OCI-LY3 (cell line): ENCODE data around the gene TNFRSF8.

Source experiments
- EZH2phosphoT487 ChIP-seq: fragments of 200-600 bp; shearing (Covaris generic); IDR thresholded peaks from 2 replicates; pipeline ENCODE4 v1.6.1; 2018; ENCODE audit warnings: antibody characterized with exemption, mixed run types, low read depth
- TF ChIP-seq, protein P1 (sequence below): fragments of 200-600, 300-600 bp; sonication (generic); IDR thresholded peaks from 2 replicates; pipeline ENCODE4 v1.5.1; 2014; ENCODE audit warnings: antibody characterized with exemption, low read length, low read depth

- TF ChIP-seq, protein P1, sequence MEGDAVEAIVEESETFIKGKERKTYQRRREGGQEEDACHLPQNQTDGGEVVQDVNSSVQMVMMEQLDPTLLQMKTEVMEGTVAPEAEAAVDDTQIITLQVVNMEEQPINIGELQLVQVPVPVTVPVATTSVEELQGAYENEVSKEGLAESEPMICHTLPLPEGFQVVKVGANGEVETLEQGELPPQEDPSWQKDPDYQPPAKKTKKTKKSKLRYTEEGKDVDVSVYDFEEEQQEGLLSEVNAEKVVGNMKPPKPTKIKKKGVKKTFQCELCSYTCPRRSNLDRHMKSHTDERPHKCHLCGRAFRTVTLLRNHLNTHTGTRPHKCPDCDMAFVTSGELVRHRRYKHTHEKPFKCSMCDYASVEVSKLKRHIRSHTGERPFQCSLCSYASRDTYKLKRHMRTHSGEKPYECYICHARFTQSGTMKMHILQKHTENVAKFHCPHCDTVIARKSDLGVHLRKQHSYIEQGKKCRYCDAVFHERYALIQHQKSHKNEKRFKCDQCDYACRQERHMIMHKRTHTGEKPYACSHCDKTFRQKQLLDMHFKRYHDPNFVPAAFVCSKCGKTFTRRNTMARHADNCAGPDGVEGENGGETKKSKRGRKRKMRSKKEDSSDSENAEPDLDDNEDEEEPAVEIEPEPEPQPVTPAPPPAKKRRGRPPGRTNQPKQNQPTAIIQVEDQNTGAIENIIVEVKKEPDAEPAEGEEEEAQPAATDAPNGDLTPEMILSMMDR = peak; percentile 77
- TF ChIP-seq EZH2phosphoT487 = no peak
Observed at GRCh38 chr1:12124693-12125421, 61.8 kb downstream of the TNFRSF8 start.
